ENCODE measurements around the gene VIPR1. TPM values are rescaled to one million over a fixed set of nuclear protein-coding genes. Genes with fewer than 3 reads are reported as not detected.

The VIPR1 gene
- total and polyA plus RNA-seq, 8 donors: 2.2 to 170 (median 10.1) TPM

- intact Hi-C loops (cut with DNase I; ENCODE audit: low total_unique reads): no loop called here
- TF ChIP-seq POLR2A (IDR thresholded peaks at IDR 0.05) (no peak), CTCF (IDR thresholded peaks at IDR 0.05) (no peak), EP300 (IDR thresholded peaks at IDR 0.05) (no peak), POLR2AphosphoS5 (IDR thresholded peaks at IDR 0.05) (no peak)
- no peak overlapping the region for H3K27ac ChIP-seq
- DNase-seq: no peak
- peaks cover 41 to 100% (median 98%) of the 10 kb centered on the region in 4 donors for H3K36me3 ChIP-seq
- no peaks in the 10 kb centered on the region for H3K9me3 ChIP-seq
- H3K27me3 ChIP-seq: no peaks in the 10 kb centered on the region
- no peak overlapping the region for H3K4me3 ChIP-seq
- 47 to 70% (median 59%) methylated on average over 3 of the region's 3 CpGs for WGBS, 5 donors
- H3K4me1 ChIP-seq: peaks cover 0 to 8% (median 0%) of the 10 kb centered on the region in 4 donors
Observed at GRCh38 chr3:42562047-42562907, 59.8 kb downstream of the VIPR1 start.

GRCh38 chr3:42569593-42570142 is 67.2 kb downstream of the VIPR1 start:
- no peak for TF ChIP-seq EP300 (IDR thresholded peaks at IDR 0.05)
- Histone ChIP-seq H3K36me3 (peaks cover 23 to 72% (median 63%) of the 10 kb centered on the region in 4 donors), H3K27me3 (no peaks in the 10 kb centered on the region), H3K4me1 (no peaks in the 10 kb centered on the region), H3K9me3 (peaks cover 0 to 3% (median 1%) of the 10 kb centered on the region in 4 donors), H3K27ac (no peak overlapping the region), H3K4me3 (no peak overlapping the region)
- intact Hi-C loops (cut with DNase I; ENCODE audit: low total_unique reads): no loop called here
- DNase-seq: no peak
- 61 to 79% (median 70%) methylated on average over 2 of the region's 2 CpGs for WGBS, 5 donors

- H3K4me1 ChIP-seq: no peaks in the 10 kb centered on the region
- no peaks in the 10 kb centered on the region for H3K27me3 ChIP-seq
- H3K4me3 ChIP-seq: no peak overlapping the region
- 60 to 72% (median 61%) methylated on average over 3 of the region's 3 CpGs for WGBS, 5 donors
- intact Hi-C loops (cut with DNase I; ENCODE audit: low total_unique reads): no loop called here
- peaks cover 0 to 12% (median 1%) of the 10 kb centered on the region in 4 donors for H3K9me3 ChIP-seq
- H3K27ac ChIP-seq: no peak overlapping the region
- peak in 1 of 2 donors; percentile 41 for DNase-seq
- no peak for TF ChIP-seq POLR2AphosphoS5 (IDR thresholded peaks at IDR 0.05)
- TF ChIP-seq EP300 (IDR thresholded peaks at IDR 0.05): no peak
- TF ChIP-seq CTCF (IDR thresholded peaks at IDR 0.05): peak in 2 of 7 experiments; percentile 15 to 16
- no peak for TF ChIP-seq POLR2A (IDR thresholded peaks at IDR 0.05)
- H3K36me3 ChIP-seq: peaks cover 11 to 53% (median 41%) of the 10 kb centered on the region in 4 donors
Observed at GRCh38 chr3:42572278-42572677, 69.8 kb downstream of the VIPR1 start.

- Histone ChIP-seq H3K36me3 (peaks cover 0 to 26% (median 20%) of the 10 kb centered on the region in 4 donors), H3K4me3 (no peak overlapping the region), H3K27me3 (no peaks in the 10 kb centered on the region), H3K9me3 (peaks cover 0 to 12% (median 1%) of the 10 kb centered on the region in 4 donors), H3K27ac (no peak overlapping the region), H3K4me1 (peaks cover 0 to 17% (median 6%) of the 10 kb centered on the region in 4 donors)
- TF ChIP-seq CTCF (IDR thresholded peaks at IDR 0.05) (no peak), POLR2AphosphoS5 (IDR thresholded peaks at IDR 0.05) (no peak), EP300 (IDR thresholded peaks at IDR 0.05) (no peak), POLR2A (IDR thresholded peaks at IDR 0.05) (no peak)
- DNase-seq: no peak
- intact Hi-C loops (cut with DNase I; ENCODE audit: low total_unique reads): no loop called here
Observed at GRCh38 chr3:42575137-42575741, 72.8 kb downstream of the VIPR1 start.
